ENCODE results near the gene TCF25.

The TCF25 gene

GRCh38 chr16:89880477-89881367 is 7.3 kb downstream of the TCF25 start:
- no peak for FAIRE-seq

- FAIRE-seq = no peak
Measured at GRCh38 chr16:89881368-89881730, 8.0 kb downstream of the TCF25 start.

GRCh38 chr16:89883346-89884040 is 10.1 kb downstream of the TCF25 start:
- FAIRE-seq = no peak

- no peak for FAIRE-seq
Measured at GRCh38 chr16:89884041-89884421, 10.6 kb downstream of the TCF25 start.

- FAIRE-seq = no peak
Measured at GRCh38 chr16:89887243-89887642, 13.9 kb downstream of the TCF25 start.

GRCh38 chr16:89890200-89890599 is 16.8 kb downstream of the TCF25 start:
- FAIRE-seq = no peak

- no peak for FAIRE-seq
Measured at GRCh38 chr16:89890886-89891657, 17.7 kb downstream of the TCF25 start.

GRCh38 chr16:89892055-89892630 is 18.8 kb downstream of the TCF25 start:
- FAIRE-seq = no peak

GRCh38 chr16:89892635-89893034 is 19.2 kb downstream of the TCF25 start:
- no peak for FAIRE-seq

- no peak for FAIRE-seq
Measured at GRCh38 chr16:89893642-89894548, 20.5 kb downstream of the TCF25 start.

- FAIRE-seq = no peak
Measured at GRCh38 chr16:89895482-89896250, 22.3 kb downstream of the TCF25 start.

GRCh38 chr16:89897204-89897603 is 23.8 kb downstream of the TCF25 start:
- no peak for FAIRE-seq

GRCh38 chr16:89898201-89898967 is 25.0 kb downstream of the TCF25 start:
- FAIRE-seq = no peak

GRCh38 chr16:89899879-89900481 is 26.6 kb downstream of the TCF25 start:
- no peak for FAIRE-seq

- no peak for FAIRE-seq
Measured at GRCh38 chr16:89900885-89901284, 27.5 kb downstream of the TCF25 start.

GRCh38 chr16:89902980-89903379 is 29.6 kb downstream of the TCF25 start:
- no peak for FAIRE-seq

- no peak for FAIRE-seq
Measured at GRCh38 chr16:89903908-89904515, 30.6 kb downstream of the TCF25 start.

- no peak for FAIRE-seq
Measured at GRCh38 chr16:89904606-89905510, 31.5 kb downstream of the TCF25 start.

Measured in islet of Langerhans (tissue), 1 donor.